Hematopoietic multipotent progenitor cell treated with erythropoietin and hydrocortisone succinate and interleukin-3 and kit ligand, for 15 days (in vitro differentiated cells): Measurements from ENCODE around the gene ATP8B2.

Experiments used
- DNase-seq: peaks from one replicate; pipeline ENCODE4 v3.0.0-alpha.2; 2015; ENCODE audit warnings: low spot score

Gene ATP8B2

GRCh38 chr1:154398678-154399077 lies 73.4 kb downstream of the ATP8B2 start:
- DNase-seq = no peak

GRCh38 chr1:154400381-154400801 lies 75.1 kb downstream of the ATP8B2 start:
- no peak for DNase-seq
